DMS79 (cell line): ENCODE measurements around the gene GPR50.

ENCODE experiments used
- DNase-seq: peaks from one replicate; lab custom pipeline; 2025; lab: John Stamatoyannopoulos, UW

GPR50 gene

GRCh38 chrX:151227627-151228026, 51.2 kb downstream of the GPR50 start:
- DNase-seq = no peak

- DNase-seq = no peak
Observed at GRCh38 chrX:151228935-151229334, 52.6 kb downstream of the GPR50 start.
